Endothelial cell of umbilical vein (primary cell): ENCODE data around the gene DNAJC3. TPM values are rescaled to one million over a fixed set of nuclear protein-coding genes. Genes with fewer than 3 reads are reported as not detected.
A peak's percentile ranks its signal among the peaks of the same experiment; 100 is the strongest.
"Not testable (repeated sequence)": the region's sequence is repeated elsewhere in the genome, so short reads cannot be mapped to it uniquely, and the experiment has no call there.

ENCODE experiments used
- BruUV-seq: library from RNA; stranded (reverse); fragments of 400-500 nt; replicated peaks from 2 replicates; lab custom pipeline; 2021; lab: Mats Ljungman, UMichigan
- CTCF ChIA-PET: fragments of 300-600, 350-600 bp; sonication (Branson Sonifier 250); formaldehyde crosslinking; loops from one replicate; lab custom pipeline; 2021; ENCODE audit warnings: antibody characterized with exemption, inconsistent platforms; lab: Charles Lee
- POLR2A ChIA-PET: fragments of 300-600, 350-600 bp; sonication (Branson Sonifier 250); formaldehyde crosslinking; loops from one replicate; lab custom pipeline; 2021; ENCODE audit warnings: antibody characterized with exemption, inconsistent platforms; lab: Charles Lee
- DNase-seq: peaks from one replicate; pipeline ENCODE4 v3.0.0-alpha.2; 2011; ENCODE audit warnings: low read depth, low spot score
- FAIRE-seq: peaks from 2 replicates; lab custom pipeline; 2011; peaks lifted over from hg19 to GRCh38; lab: Jason Lieb, UNC
- H2AFZ ChIP-seq: 2 replicates; pipeline ENCODE4 v1.6.0; 2012; ENCODE audit warnings: low read depth, low read length, control low read depth, inconsistent platforms
- H3K27ac ChIP-seq: 2 replicates; pipeline ENCODE4 v1.5.1; 2011; ENCODE audit warnings: low read depth, mild to moderate bottlenecking, control low read depth, low read length, moderate library complexity; ENCODE audit not compliant: insufficient read depth
- H3K27me3 ChIP-seq, 2 experiments: 2 replicates each; pipeline versions ENCODE4 v1.6.0 to v1.6.1; 2011; ENCODE audit warnings: low read length in 2 of 2, mixed read lengths in 1 of 2; ENCODE audit not compliant: control insufficient read depth in 2 of 2, insufficient read depth in 2 of 2
- H3K36me3 ChIP-seq, 2 experiments: 2 replicates in 1 of 2; 3 replicates in 1 of 2; pipeline ENCODE4 v1.5.1; 2011; ENCODE audit warnings: low read length in 2 of 2, mild to moderate bottlenecking in 1 of 2, moderate library complexity in 1 of 2; ENCODE audit not compliant: control insufficient read depth in 2 of 2, insufficient read depth in 2 of 2; ENCODE audit errors: extremely low read depth in 1 of 2
- H3K4me1 ChIP-seq: 3 replicates; pipeline ENCODE4 v1.5.1; 2011; ENCODE audit warnings: mild to moderate bottlenecking, low read length; ENCODE audit not compliant: control insufficient read depth, insufficient read depth; ENCODE audit errors: extremely low read depth
- H3K4me2 ChIP-seq: 2 replicates; pipeline ENCODE4 v1.6.1; 2011; ENCODE audit warnings: low read length, control low read depth, mixed read lengths; ENCODE audit not compliant: insufficient read depth
- H3K4me3 ChIP-seq, 3 experiments: fragments of 200-600 bp in 1 of 3; sonication (generic), shearing (Covaris generic) in 1 of 3; replicated peaks in 1 of 3; 2 replicates each; pipeline ENCODE4 v1.5.1; 2011 to 2016; ENCODE audit warnings: control low read depth in 3 of 3, low read length in 3 of 3, mild to moderate bottlenecking in 2 of 3, inconsistent platforms in 1 of 3, low read depth in 1 of 3, moderate library complexity in 1 of 3; ENCODE audit not compliant: insufficient read depth in 1 of 3
- H3K79me2 ChIP-seq: 2 replicates; pipeline ENCODE4 v1.6.0; 2012; ENCODE audit warnings: low read length, inconsistent platforms; ENCODE audit not compliant: control insufficient read depth, insufficient read depth
- H3K9ac ChIP-seq: replicated peaks from 2 replicates; pipeline ENCODE3; 2011; ENCODE audit warnings: low read length, control low read depth; ENCODE audit not compliant: insufficient read depth; ENCODE audit errors: extremely low read depth
- H3K9me1 ChIP-seq: replicated peaks from 3 replicates; pipeline ENCODE4 v1.6.0; 2011; ENCODE audit warnings: mild to moderate bottlenecking, low read length; ENCODE audit not compliant: control insufficient read depth, insufficient read depth; ENCODE audit errors: extremely low read depth
- H3K9me3 ChIP-seq: replicated peaks from 2 replicates; pipeline ENCODE4 v1.5.1; 2012; ENCODE audit warnings: low read length, inconsistent platforms; ENCODE audit not compliant: control insufficient read depth, insufficient read depth
- H4K20me1 ChIP-seq: replicated peaks from 2 replicates; pipeline ENCODE3; 2011; ENCODE audit warnings: mild to moderate bottlenecking, low read length; ENCODE audit not compliant: control insufficient read depth, insufficient read depth; ENCODE audit errors: extremely low read depth
- FOS ChIP-seq: IDR thresholded peaks from 2 replicates; pipeline ENCODE4 v1.6.1; 2011; ENCODE audit warnings: mild to moderate bottlenecking, low read length, moderate library complexity, borderline replicate concordance; ENCODE audit not compliant: insufficient read depth
- JUN ChIP-seq: IDR thresholded peaks from 2 replicates; pipeline ENCODE4 v1.6.1; 2011; ENCODE audit warnings: borderline replicate concordance, low read depth; ENCODE audit not compliant: insufficient read length, insufficient read depth
- MYC ChIP-seq: IDR thresholded peaks from one replicate; pipeline ENCODE4 v1.6.1; 2011; ENCODE audit warnings: mild to moderate bottlenecking, low read depth, low read length
- POLR2AphosphoS5 ChIP-seq: IDR thresholded peaks from 2 replicates; pipeline ENCODE4 v1.6.1; 2012; ENCODE audit warnings: low read depth, mild to moderate bottlenecking, control low read depth, low read length, moderate library complexity; ENCODE audit not compliant: insufficient read depth
- dilution Hi-C: fragments of 300-500 bp; cut with MboI; formaldehyde crosslinking; loops from one replicate; pipeline ENCODE4 v1.15.0; 2019; ENCODE audit warnings: low sequenced_read_pairs; ENCODE audit not compliant: extremely low pct_ligation_motif_present
- intact Hi-C: fragments of 100-400 bp; cut with micrococcal nuclease; formaldehyde crosslinking; loops from one replicate; pipeline ENCODE4 v1.10.0; 2022
- polyA plus RNA-seq, 4 experiments: library from polyadenylated mRNA; depleted of rRNA in 3 of 4; stranded (reverse) in 3 of 4; unstranded in 1 of 4; fragments of >200 nt; gene quantifications; 2 replicates each; pipeline versions ENCODE4 v1.2.1 to v1.2.3, GENCODE V29; 2011 to 2012; ENCODE audit warnings: missing spikeins in 1 of 4
- total RNA-seq: library from RNA; stranded (reverse); gene quantifications from 2 replicates; pipeline ENCODE4 v1.2.3, GENCODE V29; 2021
- TF ChIP-seq, protein P1 (sequence below), 2 donors: IDR thresholded peaks; 1 replicate in 1 of 2; 2 replicates in 1 of 2; pipeline ENCODE4 v1.5.1; 2011; ENCODE audit warnings: low read length in 2 of 2, mild to moderate bottlenecking in 2 of 2, moderate library complexity in 2 of 2, control low read depth in 1 of 2, inconsistent platforms in 1 of 2, low read depth in 1 of 2; ENCODE audit not compliant: insufficient read depth in 1 of 2; ENCODE audit errors: extremely low read depth in 1 of 2

Gene DNAJC3
- total and polyA plus RNA-seq, 2 donors (not counting 3 experiments of a cell fraction or from before 2014, with no cell fraction given): 17.0 to 51.2 TPM

GRCh38 chr13:95710313-95710712 lies 33.4 kb downstream of the DNAJC3 start:
- H2AFZ ChIP-seq: no peak overlapping the region
- no peaks in the 10 kb centered on the region for H3K9me1 ChIP-seq
- H4K20me1 ChIP-seq: peaks cover 3% of the 10 kb centered on the region
- no peak overlapping the region for H3K27ac ChIP-seq
- CTCF ChIA-PET: no interaction called here
- H3K9ac ChIP-seq: no peak overlapping the region
- H3K4me2 ChIP-seq: no peak overlapping the region
- peak; percentile 55 for FAIRE-seq
- TF ChIP-seq, protein P1, sequence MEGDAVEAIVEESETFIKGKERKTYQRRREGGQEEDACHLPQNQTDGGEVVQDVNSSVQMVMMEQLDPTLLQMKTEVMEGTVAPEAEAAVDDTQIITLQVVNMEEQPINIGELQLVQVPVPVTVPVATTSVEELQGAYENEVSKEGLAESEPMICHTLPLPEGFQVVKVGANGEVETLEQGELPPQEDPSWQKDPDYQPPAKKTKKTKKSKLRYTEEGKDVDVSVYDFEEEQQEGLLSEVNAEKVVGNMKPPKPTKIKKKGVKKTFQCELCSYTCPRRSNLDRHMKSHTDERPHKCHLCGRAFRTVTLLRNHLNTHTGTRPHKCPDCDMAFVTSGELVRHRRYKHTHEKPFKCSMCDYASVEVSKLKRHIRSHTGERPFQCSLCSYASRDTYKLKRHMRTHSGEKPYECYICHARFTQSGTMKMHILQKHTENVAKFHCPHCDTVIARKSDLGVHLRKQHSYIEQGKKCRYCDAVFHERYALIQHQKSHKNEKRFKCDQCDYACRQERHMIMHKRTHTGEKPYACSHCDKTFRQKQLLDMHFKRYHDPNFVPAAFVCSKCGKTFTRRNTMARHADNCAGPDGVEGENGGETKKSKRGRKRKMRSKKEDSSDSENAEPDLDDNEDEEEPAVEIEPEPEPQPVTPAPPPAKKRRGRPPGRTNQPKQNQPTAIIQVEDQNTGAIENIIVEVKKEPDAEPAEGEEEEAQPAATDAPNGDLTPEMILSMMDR (IDR thresholded peaks at IDR 0.05; ENCODE audit: extremely low read depth in 1 of 2, insufficient read depth in 1 of 2, low read depth in 1 of 2, low read length in 2 of 2): no peak
- no peak for TF ChIP-seq MYC
- no peak for TF ChIP-seq POLR2AphosphoS5
- TF ChIP-seq JUN: no peak
- TF ChIP-seq FOS: peak; percentile 18
- no peaks in the 10 kb centered on the region for H3K27me3 ChIP-seq
- no peaks in the 10 kb centered on the region for H3K36me3 ChIP-seq
- H3K79me2 ChIP-seq: peaks cover 19% of the 10 kb centered on the region
- H3K4me3 ChIP-seq: no peak overlapping the region
- peaks cover 9% of the 10 kb centered on the region for H3K4me1 ChIP-seq
- intact Hi-C loops: no loop called here
- dilution Hi-C loops: no loop called here
- peak; percentile 33 for DNase-seq
- POLR2A ChIA-PET: no interaction called here
- BruUV-seq: no TSS peak
- H3K9me3 ChIP-seq: no peaks in the 10 kb centered on the region

DNA sequence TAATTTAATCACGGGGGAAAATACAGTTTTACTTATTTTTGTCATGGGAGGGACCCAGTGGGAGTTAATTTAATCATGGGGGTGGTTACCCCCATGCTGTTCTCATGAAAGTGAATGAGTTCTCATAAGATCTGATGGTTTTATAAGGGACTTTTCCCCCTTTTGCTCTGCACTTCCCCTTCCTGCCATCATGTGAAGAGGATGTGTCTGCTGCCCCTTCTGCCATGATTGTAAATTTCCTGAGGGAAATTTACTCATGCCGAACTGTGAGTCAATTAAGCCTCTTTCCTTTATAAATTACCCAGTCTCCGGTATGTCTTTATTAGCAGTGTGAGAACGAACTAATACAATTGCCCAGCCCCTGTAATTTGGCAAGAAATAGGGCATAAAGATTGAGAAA lies 35.9 kb downstream of the DNAJC3 start:
- H3K9ac ChIP-seq, H3K4me2 ChIP-seq, H3K27me3 ChIP-seq, intact Hi-C loops, H3K9me3 ChIP-seq, BruUV-seq, H3K4me3 ChIP-seq, H4K20me1 ChIP-seq, H3K9me1 ChIP-seq, POLR2A ChIA-PET, H3K36me3 ChIP-seq, H3K4me1 ChIP-seq, H2AFZ ChIP-seq, dilution Hi-C loops, H3K79me2 ChIP-seq: not testable (repeated sequence)
- CTCF ChIA-PET: interaction anchor here (0.9 to 1.0 kb wide), 2 partner anchors 14 to 121 kb away, joined by 3 read pairs; no protein-coding TSS in a partner anchor
- peak overlapping the region; percentile 13 for H3K27ac ChIP-seq
- peak; percentile 89 for FAIRE-seq
- peak; percentile 43 for TF ChIP-seq FOS
- TF ChIP-seq POLR2AphosphoS5: peak; percentile 33
- DNase-seq: peak; percentile 60
